GM23338 (cell line): ENCODE data around the gene SYT5.

ENCODE experiments used
- CREB1 ChIP-seq: fragments of 250-450 bp; sonication (Bioruptor Pico); IDR thresholded peaks from 2 replicates; pipeline ENCODE4 v1.5.0; 2020; ENCODE audit warnings: low read depth, mild to moderate bottlenecking, moderate library complexity
- CTCF ChIP-seq, 2 experiments: fragments of 200-600 bp in 1 of 2; sonication (generic) in 1 of 2; conservative IDR thresholded peaks; 2 replicates each; pipeline versions ENCODE4 v1.5.1 to v1.6.1; 2016 to 2017; ENCODE audit warnings: antibody characterized with exemption in 2 of 2, low read depth in 2 of 2, mild to moderate bottlenecking in 2 of 2, moderate library complexity in 1 of 2
- ETS1 ChIP-seq: IDR thresholded peaks from 2 replicates; pipeline ENCODE4 v1.6.1; 2016; ENCODE audit warnings: antibody characterized with exemption
- EZH2 ChIP-seq: fragments of 200-600 bp; sonication (generic); IDR thresholded peaks from one replicate; pipeline ENCODE4 v1.8.0; 2017; ENCODE audit warnings: antibody characterized with exemption, mild to moderate bottlenecking, low read depth; ENCODE audit not compliant: unreplicated experiment
- EZH2phosphoT487 ChIP-seq: fragments of 200-600 bp; sonication (generic); IDR thresholded peaks from one replicate; pipeline ENCODE4 v1.8.1; 2018; ENCODE audit warnings: antibody characterized with exemption; ENCODE audit not compliant: unreplicated experiment
- JUNB ChIP-seq: IDR thresholded peaks from one replicate; pipeline ENCODE4 v1.6.1; 2016; ENCODE audit warnings: antibody characterized with exemption; ENCODE audit not compliant: unreplicated experiment
- POLR2AphosphoS5 ChIP-seq: IDR thresholded peaks from 2 replicates; pipeline ENCODE4 v1.6.1; 2016; ENCODE audit warnings: antibody characterized with exemption, low read depth
- REST ChIP-seq: IDR thresholded peaks from one replicate; pipeline ENCODE4 v1.6.1; 2018; ENCODE audit warnings: antibody characterized with exemption; ENCODE audit not compliant: unreplicated experiment
- STAT1 ChIP-seq: IDR thresholded peaks from one replicate; pipeline ENCODE4 v1.6.1; 2016; ENCODE audit warnings: antibody characterized with exemption; ENCODE audit not compliant: unreplicated experiment
- ZNF114 ChIP-seq: fragments of 250-450 bp; sonication (Bioruptor Pico); IDR thresholded peaks from 2 replicates; pipeline ENCODE4 v1.5.0; 2020; ENCODE audit warnings: mild to moderate bottlenecking, moderate library complexity
- ZNF331 ChIP-seq: fragments of 250-450 bp; sonication (Bioruptor Pico); IDR thresholded peaks from 2 replicates; pipeline ENCODE4 v1.5.0; 2020; ENCODE audit warnings: low read depth, mild to moderate bottlenecking, moderate library complexity
- ZNF462 ChIP-seq: fragments of 250-450 bp; sonication (Bioruptor Pico); IDR thresholded peaks from 2 replicates; pipeline ENCODE4 v1.5.0; 2020; ENCODE audit warnings: mild to moderate bottlenecking, moderate library complexity

- TF ChIP-seq CTCF (conservative IDR thresholded peaks at IDR 0.05; ENCODE audit: low read depth in 2 of 2) (no peak), EZH2 (no peak), JUNB (no peak), REST (no peak), POLR2AphosphoS5 (peak; percentile 78), CREB1 (CRISPR knock-in tag) (0 out of 2 replicates have a peak, but pooled peaks have one; percentile 4), ETS1 (no peak), ZNF462 (CRISPR knock-in tag) (no peak), EZH2phosphoT487 (no peak), STAT1 (no peak), ZNF114 (CRISPR knock-in tag) (no peak), ZNF331 (CRISPR knock-in tag) (no peak)
These were observed 23.7 kb downstream of the SYT5 start for GRCh38 chr19:55156202-55157063.
